GM19452 (cell line): ENCODE data around the gene LRBA.

Experiments used
- ATAC-seq: cut with Tn5 transposase; IDR thresholded peaks from one replicate; pipeline ENCODE4 v1.9.1; 2021; ENCODE audit not compliant: unreplicated experiment

Gene LRBA

DNA sequence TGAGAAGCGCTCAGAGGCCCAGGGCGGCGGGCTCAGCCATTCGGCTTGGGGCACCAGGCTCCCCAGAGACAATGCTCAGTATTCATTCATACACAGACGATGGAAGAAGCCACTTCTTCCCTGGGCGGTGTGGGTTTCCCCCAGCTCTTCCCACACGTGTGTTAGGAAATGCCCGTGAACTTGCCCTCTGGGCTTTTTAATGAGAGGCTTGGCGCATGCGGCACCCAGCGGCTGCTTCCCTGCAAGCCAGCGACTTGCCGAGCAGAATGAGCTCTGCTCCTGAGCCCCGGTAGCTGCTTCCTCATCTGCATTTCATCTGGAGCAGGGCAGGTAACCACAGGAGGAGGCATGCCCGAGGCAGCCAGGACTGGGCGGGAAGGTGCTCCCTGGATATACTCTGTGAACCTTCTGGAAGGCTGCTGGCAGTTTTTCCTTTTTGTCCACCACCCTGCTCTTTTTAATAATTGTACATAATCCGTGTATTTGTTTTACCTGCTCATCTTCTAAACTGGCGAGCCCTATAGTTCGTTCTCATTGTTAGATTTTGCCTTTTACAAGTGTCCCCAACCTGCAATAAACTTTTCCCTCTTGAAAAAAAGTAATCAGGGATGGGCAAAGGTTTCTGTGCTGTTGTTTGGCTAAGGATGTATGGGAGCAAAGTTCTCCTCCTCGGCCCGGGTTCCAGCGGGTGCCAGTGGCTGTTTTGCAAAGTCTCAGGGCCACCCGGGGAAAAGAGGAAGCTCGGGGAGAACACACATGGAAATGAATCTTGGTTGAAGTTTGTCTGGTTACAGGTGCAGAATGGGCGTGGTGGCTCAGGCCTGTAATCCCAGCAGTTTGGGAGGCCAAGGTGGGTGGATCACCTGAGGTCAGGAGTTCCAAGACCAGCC is 758.0 kb downstream of the LRBA start:
- ATAC-seq = no peak

DNA sequence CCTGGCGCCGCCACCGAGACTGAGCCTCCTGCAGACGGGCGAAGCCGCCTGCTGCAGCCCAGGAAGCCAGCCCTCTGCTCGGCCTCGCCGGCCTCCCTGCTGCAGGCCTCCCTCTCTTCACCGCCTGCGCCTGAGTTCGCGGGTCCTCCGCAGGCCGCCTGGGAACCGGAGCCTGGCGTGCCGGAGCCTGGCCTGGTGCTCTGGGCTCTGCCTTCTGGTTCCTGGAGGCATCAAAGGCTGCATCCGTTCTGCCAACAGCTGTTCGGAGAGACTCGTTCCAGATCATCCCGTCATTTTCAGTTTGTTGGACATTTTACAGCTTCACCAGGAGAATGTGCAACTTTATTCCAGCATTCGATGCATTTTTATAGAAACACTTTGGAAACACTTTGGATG is 758.9 kb downstream of the LRBA start:
- no peak for ATAC-seq

- ATAC-seq = no peak
Observed at GRCh38 chr4:150255610-150256224, 759.4 kb downstream of the LRBA start.

DNA sequence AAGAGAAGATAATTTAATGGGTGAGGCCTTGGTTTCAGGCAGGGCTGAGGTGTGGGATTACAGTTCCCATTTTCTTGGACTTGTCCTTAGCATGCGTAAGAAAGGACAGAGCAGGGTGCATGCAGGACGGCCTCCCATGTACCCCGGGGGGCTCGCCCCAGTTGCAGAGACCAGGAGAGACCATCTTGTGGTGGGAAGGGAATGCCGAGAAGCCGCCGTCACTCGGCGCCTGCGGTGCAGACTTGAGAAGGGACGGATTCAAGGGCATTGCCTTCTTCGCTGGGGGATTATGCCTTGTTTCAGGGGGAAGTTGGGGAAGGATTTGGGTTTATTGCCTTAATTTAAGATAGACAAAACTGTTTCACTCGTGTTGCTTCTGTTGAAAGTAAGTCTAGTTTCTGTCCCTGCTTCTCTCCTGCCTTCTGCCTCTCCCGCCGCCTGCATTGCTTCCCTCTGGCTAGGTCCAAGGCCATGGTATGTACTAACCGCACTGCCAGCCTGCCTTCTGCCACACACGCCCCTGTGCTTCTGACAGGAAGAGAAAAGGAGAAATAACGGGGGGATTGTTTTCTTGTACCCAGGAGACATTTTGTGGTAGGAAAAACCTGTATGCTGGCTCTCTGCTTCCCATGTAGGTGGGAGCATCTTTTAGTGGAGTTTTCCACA is 761.0 kb downstream of the LRBA start:
- no peak for ATAC-seq

- ATAC-seq = no peak
Observed at GRCh38 chr4:150253416-150253815, 761.7 kb downstream of the LRBA start.

- no peak for ATAC-seq
Observed at GRCh38 chr4:150252741-150253140, 762.3 kb downstream of the LRBA start.

GRCh38 chr4:150252306-150252705 is 762.8 kb downstream of the LRBA start:
- no peak for ATAC-seq

GRCh38 chr4:150251752-150252190 is 763.3 kb downstream of the LRBA start:
- ATAC-seq = no peak

GRCh38 chr4:150250998-150251651 is 764.0 kb downstream of the LRBA start:
- ATAC-seq = no peak

DNA sequence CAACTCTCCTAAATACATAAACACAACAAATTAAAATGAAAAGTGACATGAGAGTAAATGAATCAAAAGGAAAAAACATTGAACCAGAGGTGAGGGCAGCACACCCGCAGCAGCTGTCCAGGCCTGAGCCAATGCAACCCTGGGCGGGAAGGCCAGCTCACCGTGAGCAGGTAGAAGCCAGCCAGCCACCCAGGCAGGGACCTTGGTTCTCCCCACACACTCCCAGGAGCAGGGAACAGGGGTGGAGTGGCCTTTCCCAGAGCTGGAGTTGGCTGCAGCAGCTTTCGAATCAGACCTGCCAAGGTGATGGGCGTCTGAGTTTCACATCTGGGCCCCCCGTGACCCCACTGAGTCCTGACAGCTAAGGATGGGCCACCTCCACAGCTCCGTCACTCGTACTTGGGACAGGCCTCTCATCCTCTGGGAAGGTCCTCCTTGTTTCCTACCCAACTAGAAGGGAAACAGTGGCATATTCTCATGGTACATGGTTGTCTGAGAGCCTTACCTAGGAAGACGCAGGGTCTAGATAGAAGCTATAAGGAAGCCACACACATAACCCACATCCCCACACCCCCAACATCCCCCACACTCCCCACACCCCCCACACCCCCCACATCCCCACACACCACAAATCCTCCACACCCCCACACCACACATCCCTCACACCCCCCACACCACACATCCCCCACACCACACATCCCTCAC is 764.6 kb downstream of the LRBA start:
- no peak for ATAC-seq

DNA sequence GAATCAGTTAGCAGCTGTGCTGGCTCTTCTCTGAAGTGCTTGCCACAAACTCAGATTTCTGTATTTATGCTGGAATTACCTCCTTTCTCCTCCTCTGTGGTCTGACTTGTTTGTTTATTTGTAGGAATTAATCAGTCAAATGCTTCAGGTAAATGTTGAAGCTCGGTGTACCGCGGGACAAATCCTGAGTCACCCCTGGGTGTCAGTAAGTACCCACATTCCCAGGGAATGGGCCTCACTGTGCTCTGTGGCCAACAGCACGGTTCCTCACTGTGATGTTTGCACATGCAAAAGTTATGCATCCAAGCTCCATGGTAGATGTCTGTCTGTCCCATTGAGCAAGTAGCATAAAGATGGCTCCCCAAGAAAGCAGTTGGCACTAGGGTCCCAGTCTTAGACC is 766.9 kb downstream of the LRBA start:
- ATAC-seq = no peak

- ATAC-seq = no peak
Observed at GRCh38 chr4:150247184-150247583, 767.9 kb downstream of the LRBA start.

- no peak for ATAC-seq
Observed at GRCh38 chr4:150244600-150244999, 770.5 kb downstream of the LRBA start.

DNA sequence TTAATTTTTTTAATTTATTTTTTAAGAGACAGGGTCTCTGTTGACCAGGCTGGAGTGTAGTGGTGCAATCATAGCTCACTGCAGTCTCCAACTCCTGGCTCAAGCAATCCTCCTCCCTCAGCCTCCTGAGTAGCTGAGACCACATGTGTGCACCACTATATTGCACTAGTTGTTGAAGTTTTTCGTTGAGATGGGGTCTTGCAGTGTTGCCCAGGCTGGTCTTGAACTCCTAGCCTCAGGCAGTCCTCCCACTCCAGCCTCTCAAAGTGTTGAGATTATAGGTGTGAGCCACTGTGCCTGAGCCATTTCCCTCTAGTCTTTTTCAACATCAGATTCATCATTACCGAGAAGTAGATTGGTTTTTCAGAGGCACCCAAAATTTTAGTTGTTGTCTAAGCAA is 771.2 kb downstream of the LRBA start:
- ATAC-seq = no peak

DNA sequence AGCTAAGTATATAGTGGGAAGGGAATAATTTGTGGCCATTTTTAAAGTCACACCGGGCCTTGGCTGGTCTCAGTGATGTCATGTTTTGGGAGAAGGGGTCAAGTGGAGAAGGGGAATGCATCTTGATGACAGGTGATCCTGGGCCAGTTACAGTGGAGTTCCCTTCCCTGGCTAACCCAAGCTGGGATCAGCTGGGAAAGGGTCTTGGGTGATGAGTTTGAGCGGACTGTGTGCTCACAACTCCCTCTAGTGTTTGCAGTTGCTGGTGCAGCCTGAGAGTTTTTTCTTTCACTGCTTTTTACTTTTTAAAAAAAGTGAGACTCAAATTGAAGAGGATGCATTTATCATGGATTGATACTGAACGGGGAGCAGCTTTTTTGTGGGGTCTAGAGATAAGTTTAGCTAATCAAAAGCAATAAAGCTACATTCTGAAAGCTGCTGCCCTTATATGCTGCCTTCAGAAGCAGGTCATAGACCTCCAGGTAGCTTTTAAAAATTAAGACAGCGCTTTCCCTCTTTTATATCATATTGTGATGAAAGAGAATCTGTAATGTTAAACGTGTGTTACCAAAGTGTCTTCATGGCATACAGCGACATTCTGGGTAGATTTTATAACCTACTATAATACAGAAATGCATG is 772.1 kb downstream of the LRBA start:
- ATAC-seq = no peak

DNA sequence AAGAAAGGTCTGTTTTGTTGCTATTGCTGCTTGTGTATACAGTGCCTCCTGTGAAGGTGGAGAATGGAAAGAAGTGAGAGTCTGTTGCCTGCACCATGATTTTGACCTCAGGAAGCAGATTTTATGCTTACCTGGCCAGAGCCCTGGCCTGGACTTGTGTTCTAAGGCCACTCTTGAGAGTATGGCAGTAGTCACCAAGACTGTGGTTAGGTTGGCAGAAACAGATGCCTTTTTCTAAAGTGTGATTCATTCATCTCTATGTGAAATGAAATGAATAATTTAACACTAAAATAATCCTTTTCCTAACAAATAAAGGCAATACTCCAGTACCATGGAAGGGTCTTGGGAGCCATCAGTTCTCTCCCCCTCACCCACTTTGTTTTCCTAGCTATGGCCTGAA is 775.1 kb downstream of the LRBA start:
- ATAC-seq = no peak

GRCh38 chr4:150238591-150238990 is 776.5 kb downstream of the LRBA start:
- no peak for ATAC-seq

- no peak for ATAC-seq
Observed at GRCh38 chr4:150237110-150237872, 777.8 kb downstream of the LRBA start.

GRCh38 chr4:150236626-150237025 is 778.5 kb downstream of the LRBA start:
- ATAC-seq = no peak
